Endothelial cell of umbilical vein (primary cell): ENCODE results near the gene EDN1.

Experiments used
- EZH2 ChIP-seq: IDR thresholded peaks from 2 replicates; pipeline ENCODE4 v1.6.1; 2012; ENCODE audit warnings: borderline replicate concordance, low read depth, mild to moderate bottlenecking, moderate library complexity, low read length, inconsistent platforms; ENCODE audit not compliant: severe bottlenecking
- FOS ChIP-seq: IDR thresholded peaks from 2 replicates; pipeline ENCODE4 v1.6.1; 2011; ENCODE audit warnings: mild to moderate bottlenecking, low read length, moderate library complexity, borderline replicate concordance; ENCODE audit not compliant: insufficient read depth
- GATA2 ChIP-seq: IDR thresholded peaks from 2 replicates; pipeline ENCODE4 v1.7.0; 2011; ENCODE audit warnings: low read depth, mild to moderate bottlenecking, moderate library complexity, mixed read lengths, low read length; ENCODE audit not compliant: insufficient read length, insufficient read depth
- JUN ChIP-seq: IDR thresholded peaks from 2 replicates; pipeline ENCODE4 v1.6.1; 2011; ENCODE audit warnings: borderline replicate concordance, low read depth; ENCODE audit not compliant: insufficient read length, insufficient read depth
- MYC ChIP-seq: IDR thresholded peaks from one replicate; pipeline ENCODE4 v1.6.1; 2011; ENCODE audit warnings: mild to moderate bottlenecking, low read depth, low read length
- POLR2A ChIP-seq: IDR thresholded peaks from 2 replicates; pipeline ENCODE4 v1.6.1; 2012; ENCODE audit warnings: low read depth, mild to moderate bottlenecking, control low read depth, low read length
- POLR2AphosphoS5 ChIP-seq: IDR thresholded peaks from 2 replicates; pipeline ENCODE4 v1.6.1; 2012; ENCODE audit warnings: low read depth, mild to moderate bottlenecking, control low read depth, low read length, moderate library complexity; ENCODE audit not compliant: insufficient read depth
- TF ChIP-seq, protein P1 (sequence below), 2 donors: IDR thresholded peaks; 1 replicate in 1 of 2; 2 replicates in 1 of 2; pipeline ENCODE4 v1.5.1; 2011; ENCODE audit warnings: low read length in 2 of 2, mild to moderate bottlenecking in 2 of 2, moderate library complexity in 2 of 2, control low read depth in 1 of 2, inconsistent platforms in 1 of 2, low read depth in 1 of 2; ENCODE audit not compliant: insufficient read depth in 1 of 2; ENCODE audit errors: extremely low read depth in 1 of 2
- TF ChIP-seq, protein P2 (sequence below): IDR thresholded peaks from 2 replicates; pipeline ENCODE4 v1.6.1; 2011; ENCODE audit not compliant: insufficient read depth, insufficient read length

DNA sequence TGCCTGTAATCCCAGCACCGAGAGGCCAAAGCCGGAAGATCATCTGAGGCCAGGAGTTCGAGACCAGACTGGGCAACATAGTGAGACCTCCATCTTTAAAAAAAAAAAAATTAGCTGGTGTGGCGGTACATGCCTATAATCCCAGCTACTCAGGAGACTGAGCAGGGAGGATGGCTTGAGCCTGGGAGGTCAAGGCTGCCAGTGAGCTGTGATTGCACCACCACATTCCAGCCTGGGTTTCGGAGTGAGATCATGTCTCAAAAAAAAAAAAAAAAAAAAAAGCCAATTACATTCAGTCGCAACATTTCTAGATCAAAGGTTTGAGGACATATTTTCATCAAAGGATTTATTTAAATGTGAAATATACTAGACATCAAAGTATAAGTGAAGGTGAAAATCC, 32.0 kb upstream of the EDN1 start:
- TF ChIP-seq, protein P1, sequence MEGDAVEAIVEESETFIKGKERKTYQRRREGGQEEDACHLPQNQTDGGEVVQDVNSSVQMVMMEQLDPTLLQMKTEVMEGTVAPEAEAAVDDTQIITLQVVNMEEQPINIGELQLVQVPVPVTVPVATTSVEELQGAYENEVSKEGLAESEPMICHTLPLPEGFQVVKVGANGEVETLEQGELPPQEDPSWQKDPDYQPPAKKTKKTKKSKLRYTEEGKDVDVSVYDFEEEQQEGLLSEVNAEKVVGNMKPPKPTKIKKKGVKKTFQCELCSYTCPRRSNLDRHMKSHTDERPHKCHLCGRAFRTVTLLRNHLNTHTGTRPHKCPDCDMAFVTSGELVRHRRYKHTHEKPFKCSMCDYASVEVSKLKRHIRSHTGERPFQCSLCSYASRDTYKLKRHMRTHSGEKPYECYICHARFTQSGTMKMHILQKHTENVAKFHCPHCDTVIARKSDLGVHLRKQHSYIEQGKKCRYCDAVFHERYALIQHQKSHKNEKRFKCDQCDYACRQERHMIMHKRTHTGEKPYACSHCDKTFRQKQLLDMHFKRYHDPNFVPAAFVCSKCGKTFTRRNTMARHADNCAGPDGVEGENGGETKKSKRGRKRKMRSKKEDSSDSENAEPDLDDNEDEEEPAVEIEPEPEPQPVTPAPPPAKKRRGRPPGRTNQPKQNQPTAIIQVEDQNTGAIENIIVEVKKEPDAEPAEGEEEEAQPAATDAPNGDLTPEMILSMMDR (IDR thresholded peaks at IDR 0.05; ENCODE audit: extremely low read depth in 1 of 2, insufficient read depth in 1 of 2, low read depth in 1 of 2, low read length in 2 of 2), result no peak
- TF ChIP-seq POLR2A, result no peak
- no peak for TF ChIP-seq POLR2AphosphoS5
- no peak for TF ChIP-seq EZH2
- no peak for TF ChIP-seq MYC
- TF ChIP-seq, protein P2, sequence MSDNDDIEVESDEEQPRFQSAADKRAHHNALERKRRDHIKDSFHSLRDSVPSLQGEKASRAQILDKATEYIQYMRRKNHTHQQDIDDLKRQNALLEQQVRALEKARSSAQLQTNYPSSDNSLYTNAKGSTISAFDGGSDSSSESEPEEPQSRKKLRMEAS, result no peak
- TF ChIP-seq FOS, result no peak
- TF ChIP-seq JUN, result no peak
- no peak for TF ChIP-seq GATA2
